K562 (cell line): Measurements from ENCODE around the gene TRIM69. TPM values are rescaled to one million over a fixed set of nuclear protein-coding genes. Genes with fewer than 3 reads are reported as not detected.

Source experiments
- ADNP ChIP-seq: fragments of 200-800 bp; sonication (Bioruptor generic); IDR thresholded peaks from 2 replicates; pipeline ENCODE4 v1.6.1; 2016; ENCODE audit warnings: missing genetic modification characterization, missing compliant biosample characterization
- ARID2 ChIP-seq: fragments of 450-650 bp; IDR thresholded peaks from 2 replicates; pipeline ENCODE4 v1.6.1; 2017; ENCODE audit warnings: antibody characterized with exemption, mild to moderate bottlenecking
- CBX2 ChIP-seq: fragments of 200-600 bp; sonication (generic); IDR thresholded peaks from one replicate; pipeline ENCODE4 v1.6.1; 2012; ENCODE audit warnings: mild to moderate bottlenecking, low read length, inconsistent platforms; ENCODE audit not compliant: insufficient read depth, poor library complexity, severe bottlenecking
- CSDE1 ChIP-seq, 2 experiments: fragments of 450-650 bp; IDR thresholded peaks; 2 replicates each; pipeline ENCODE4 v1.6.1; 2016; ENCODE audit warnings: mild to moderate bottlenecking in 1 of 2
- DEAF1 ChIP-seq: fragments of 450-650 bp; formaldehyde crosslinking; IDR thresholded peaks from 2 replicates; pipeline ENCODE4 v1.4.0; 2020; ENCODE audit warnings: mild to moderate bottlenecking, moderate library complexity
- E2F1 ChIP-seq: sonication (generic); formaldehyde crosslinking; IDR thresholded peaks from 2 replicates; pipeline ENCODE4 v1.8.1; 2023; ENCODE audit warnings: mild to moderate bottlenecking, missing genetic modification reagents, moderate library complexity
- FUS ChIP-seq: fragments of 200-400 bp; formaldehyde crosslinking; optimal IDR thresholded peaks from 2 replicates; pipeline ENCODE3; 2017; ENCODE audit warnings: low read depth, low read length
- KAT2B ChIP-seq: IDR thresholded peaks from one replicate; pipeline ENCODE4 v1.6.1; 2012; ENCODE audit warnings: low read depth, mild to moderate bottlenecking, control low read depth, inconsistent platforms, low read length, moderate library complexity
- KDM2B ChIP-seq: fragments of 250-450 bp; sonication (Bioruptor Pico); IDR thresholded peaks from 2 replicates; pipeline ENCODE4 v1.8.0; 2021; ENCODE audit warnings: mild to moderate bottlenecking, moderate library complexity
- MTA2 ChIP-seq: fragments of 450-650 bp; IDR thresholded peaks from 2 replicates; pipeline ENCODE4 v1.6.1; 2016; ENCODE audit warnings: low read depth
- PTBP1 ChIP-seq: fragments of 200-400 bp; formaldehyde crosslinking; IDR thresholded peaks from 2 replicates; pipeline ENCODE4 v1.6.1; 2017; ENCODE audit warnings: low read depth, low read length
- RFX1 ChIP-seq: fragments of 450-650 bp; IDR thresholded peaks from 2 replicates; pipeline ENCODE4 v1.6.1; 2016; ENCODE audit warnings: mild to moderate bottlenecking, moderate library complexity
- SIX5 ChIP-seq, 2 experiments: IDR thresholded peaks; 2 replicates each; pipeline ENCODE4 v1.6.1; 2011; ENCODE audit warnings: low read length in 2 of 2, borderline replicate concordance in 1 of 2, low read depth in 1 of 2, mild to moderate bottlenecking in 1 of 2, moderate library complexity in 1 of 2; ENCODE audit not compliant: insufficient read depth in 1 of 2
- SMARCC2 ChIP-seq: fragments of 450-650 bp; IDR thresholded peaks from 2 replicates; pipeline ENCODE4 v1.6.1; 2017; ENCODE audit warnings: antibody characterized with exemption, moderate library complexity, mild to moderate bottlenecking, low read depth
- STAT5B ChIP-seq: fragments of 250-450 bp; sonication (Bioruptor Pico); IDR thresholded peaks from 2 replicates; pipeline ENCODE4 v1.8.0; 2021; ENCODE audit warnings: mild to moderate bottlenecking, inconsistent platforms
- ZBED1 ChIP-seq: IDR thresholded peaks from 2 replicates; pipeline ENCODE4 v1.6.1; 2014
- ZBTB12 ChIP-seq: fragments of 250-450 bp; sonication (Bioruptor Pico); IDR thresholded peaks from 2 replicates; pipeline ENCODE4 v1.4.0; 2020
- ZKSCAN1 ChIP-seq: fragments of 150-350 bp; IDR thresholded peaks from 2 replicates; pipeline ENCODE4 v1.6.1; 2016; ENCODE audit warnings: low read depth, low read length
- ZNF174 ChIP-seq: fragments of 250-450 bp; sonication (Bioruptor Pico); IDR thresholded peaks from 2 replicates; pipeline ENCODE4 v1.4.0; 2020; ENCODE audit warnings: mild to moderate bottlenecking
- ZNF311 ChIP-seq: fragments of 250-450 bp; sonication (Bioruptor Pico); IDR thresholded peaks from 2 replicates; pipeline ENCODE4 v1.4.0; 2020; ENCODE audit warnings: mild to moderate bottlenecking, moderate library complexity
- ZNF316 ChIP-seq: fragments of 450-650 bp; IDR thresholded peaks from 2 replicates; pipeline ENCODE4 v1.6.1; 2016
- ZNF592 ChIP-seq: fragments of 450-650 bp; IDR thresholded peaks from 2 replicates; pipeline ENCODE4 v1.6.1; 2017; ENCODE audit warnings: antibody characterized with exemption, mild to moderate bottlenecking
- polyA plus RNA-seq, 8 experiments: library from polyadenylated mRNA; depleted of rRNA in 4 of 8; stranded (reverse) in 5 of 8; unstranded in 3 of 8; fragments of >200 nt; fragmentation: Nextera tagmentation in 2 of 8; fragmentation: Illumina TruSeq in 1 of 8; extraction: Ambion mirVana in 2 of 8; extraction: Trizol in 1 of 8; gene quantifications; 2 replicates each; pipeline versions ENCODE4 v1.2.1 to v1.2.3, GENCODE V29; 2011 to 2014; ENCODE audit warnings: inconsistent platforms in 1 of 8, missing spikeins in 1 of 8
- total RNA-seq, 7 experiments: library from RNA; depleted of rRNA in 6 of 7; stranded (reverse); fragments of >200 nt in 6 of 7; fragmentation: Illumina TruSeq in 2 of 7; extraction: Trizol in 2 of 7; gene quantifications; 2 replicates each; pipeline versions ENCODE4 v1.2.1 to v1.2.3, GENCODE V29; 2011 to 2021; ENCODE audit warnings: low replicate concordance in 1 of 7

The TRIM69 gene
- total and polyA plus RNA-seq, 9 of the 15 experiments (the other 6 are each of a cell fraction or from before 2014, with no cell fraction given) = 1.0 to 4.3 (median 2.3) TPM

GRCh38 chr15:44728576-44729407, 7.5 kb upstream of the TRIM69 start (continued):
- TF ChIP-seq ZKSCAN1 (no peak), ZBTB12 (CRISPR knock-in tag) (peak; percentile 60), PTBP1 (no peak), SIX5 (IDR thresholded peaks at IDR 0.05; ENCODE audit: borderline replicate concordance in 1 of 2, insufficient read depth in 1 of 2, low read depth in 1 of 2, low read length in 2 of 2) (no peak), STAT5B (no peak), DEAF1 (CRISPR knock-in tag) (no peak), KAT2B (no peak), RFX1 (no peak), ZBED1 (no peak), ZNF592 (peak; percentile 26; the same call in 1 of the 2 replicates), CSDE1 (IDR thresholded peaks at IDR 0.05) (no peak), ZNF316 (peak; percentile 83), ARID2 (no peak), ZNF311 (no peak), CBX2 (no peak), FUS (no peak), KDM2B (CRISPR knock-in tag) (no peak), SMARCC2 (peak; percentile 69), ADNP (tag) (no peak), E2F1 (0 out of 2 replicates have a peak, but pooled peaks have one; percentile 55), ZNF174 (no peak), MTA2 (no peak)
